GM18508 (cell line): ENCODE measurements around the gene NLGN1.
"Not testable (repeated sequence)": the region's sequence is repeated elsewhere in the genome, so short reads cannot be mapped to it uniquely, and the experiment has no call there.

Experiments used
- ATAC-seq: cut with Tn5 transposase; IDR thresholded peaks from one replicate; pipeline ENCODE4 v1.9.1; 2021; ENCODE audit warnings: moderate number of reproducible peaks; ENCODE audit not compliant: insufficient read depth, unreplicated experiment

NLGN1 gene

DNA sequence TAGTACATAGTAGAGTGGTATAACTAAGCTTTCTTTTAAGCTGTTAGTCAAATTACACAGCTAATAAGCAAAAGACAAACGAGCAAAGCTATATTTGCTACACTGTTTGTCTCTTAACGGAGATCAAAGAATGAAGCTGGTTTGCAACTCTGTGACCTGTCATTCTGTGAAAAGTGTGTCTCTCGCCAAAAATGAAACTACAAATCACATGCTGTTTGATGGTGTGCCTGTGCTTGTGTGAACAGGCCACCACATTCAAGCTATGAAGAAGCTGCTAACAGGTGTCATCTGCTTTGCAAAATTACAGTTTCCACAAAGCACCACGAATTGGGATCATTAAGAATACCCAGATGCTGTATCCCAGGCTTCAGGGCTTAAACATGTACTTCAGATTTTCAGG, 793.8 kb downstream of the NLGN1 start:
- ATAC-seq: no peak

DNA sequence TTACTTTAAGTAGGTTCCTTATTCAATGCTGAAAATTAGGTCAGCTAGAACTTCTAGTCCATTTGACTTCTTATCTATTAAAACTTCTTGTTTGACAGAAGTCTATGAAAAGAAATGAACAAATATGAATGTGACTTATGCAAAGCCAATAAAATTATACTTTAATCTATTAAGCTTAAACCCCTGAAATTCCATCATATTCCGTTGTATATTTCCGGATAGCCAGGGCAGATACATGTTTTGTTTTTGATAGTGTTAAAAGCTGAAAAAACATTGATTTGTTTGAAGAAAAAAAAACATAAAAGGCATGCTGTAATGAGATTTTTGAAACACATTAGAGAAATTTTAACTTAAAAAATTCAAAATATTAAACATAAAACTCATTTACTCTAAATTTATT, 794.4 kb downstream of the NLGN1 start:
- ATAC-seq: no peak

DNA sequence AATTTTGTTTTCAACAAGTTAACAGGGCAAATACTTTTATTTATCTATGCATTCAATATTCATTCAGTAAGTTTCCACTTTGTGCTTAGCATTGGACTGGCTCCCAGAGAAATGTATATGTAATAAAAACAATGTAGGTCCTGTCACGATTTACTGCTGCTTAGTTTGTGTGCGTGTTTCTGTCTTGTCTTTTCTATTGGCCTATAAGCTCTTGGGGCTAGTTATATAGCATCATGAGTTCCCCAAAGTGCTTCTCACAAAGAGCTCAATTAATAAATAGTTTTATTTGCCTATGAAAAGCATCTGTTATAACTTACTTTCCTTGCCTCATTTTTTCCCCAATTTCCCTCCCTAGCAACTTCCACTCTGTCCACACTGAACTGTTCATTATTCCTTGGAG, 794.9 kb downstream of the NLGN1 start:
- ATAC-seq: no peak

DNA sequence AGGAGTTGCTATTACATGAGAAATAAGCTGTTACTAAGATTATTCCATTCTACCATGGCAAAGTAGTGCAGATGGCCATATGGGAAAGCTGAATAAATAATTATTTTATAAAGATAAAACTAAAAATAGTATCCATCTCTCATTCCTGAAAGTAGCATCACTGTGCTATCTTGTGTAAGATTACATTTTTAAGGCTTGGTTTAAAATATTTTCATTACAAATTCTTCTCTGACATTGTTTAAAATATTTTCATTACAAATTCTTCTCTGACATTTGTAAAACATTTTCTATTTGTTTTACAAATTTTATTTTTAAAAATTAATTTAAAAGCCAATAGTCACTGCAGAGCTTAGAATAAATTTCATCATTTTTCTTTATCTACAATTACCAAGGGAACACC, 796.1 kb downstream of the NLGN1 start:
- ATAC-seq: no peak

DNA sequence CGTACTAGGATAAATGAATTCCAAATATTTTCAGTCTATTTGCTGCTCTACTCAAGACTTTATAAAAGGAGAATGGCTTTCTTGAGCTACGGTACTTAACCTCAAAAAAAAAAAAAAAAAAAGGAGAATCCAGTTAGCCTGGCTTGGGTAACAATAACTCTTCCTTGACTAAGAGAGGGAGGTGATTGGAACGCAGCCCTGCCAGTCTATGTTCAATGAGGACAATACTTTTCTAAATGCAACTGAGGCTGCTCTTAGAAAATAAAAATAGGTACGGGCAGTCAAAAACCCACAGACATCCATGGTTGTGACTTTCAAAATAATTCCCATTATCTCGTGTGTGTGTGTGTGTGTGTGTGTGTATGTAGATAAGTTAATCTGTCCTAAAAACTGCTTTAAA, 799.9 kb downstream of the NLGN1 start:
- ATAC-seq: no peak

DNA sequence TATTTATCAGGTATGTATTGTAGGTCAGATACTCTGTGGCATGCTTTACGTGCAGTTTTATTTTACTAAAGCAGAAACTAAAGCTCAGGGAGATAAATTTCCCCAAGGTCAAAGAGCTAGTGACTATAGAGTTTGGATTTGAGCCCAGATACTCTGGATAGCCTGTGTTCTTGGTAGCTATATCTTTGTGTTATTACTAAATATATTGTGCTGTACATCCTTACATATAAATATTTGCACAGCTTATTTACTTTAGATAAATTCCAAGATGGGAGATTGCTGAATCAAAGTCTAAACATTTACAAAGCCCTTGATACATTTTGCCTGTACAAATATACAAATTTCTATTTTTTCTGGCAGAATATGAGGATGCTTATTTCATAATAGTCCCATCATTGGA, 800.7 kb downstream of the NLGN1 start:
- no peak for ATAC-seq

DNA sequence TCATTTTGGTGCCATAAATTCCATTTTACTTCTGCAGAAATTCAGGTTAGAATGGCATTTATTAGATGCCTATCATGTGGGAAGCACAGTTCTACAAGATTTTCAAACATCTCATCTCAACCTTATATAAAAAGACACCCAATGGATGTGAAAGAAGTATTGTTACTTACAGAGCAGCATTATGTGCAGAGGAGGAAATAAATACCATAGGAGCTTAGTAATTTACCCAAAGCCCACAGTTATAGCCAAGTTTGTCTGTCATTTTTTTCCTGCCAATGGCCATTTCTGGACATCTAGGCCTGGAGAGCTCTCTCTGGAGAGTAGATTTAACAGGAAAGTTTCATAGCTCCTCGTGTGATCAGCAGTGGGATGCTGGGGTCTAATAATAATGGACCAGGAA, 802.2 kb downstream of the NLGN1 start:
- no peak for ATAC-seq

DNA sequence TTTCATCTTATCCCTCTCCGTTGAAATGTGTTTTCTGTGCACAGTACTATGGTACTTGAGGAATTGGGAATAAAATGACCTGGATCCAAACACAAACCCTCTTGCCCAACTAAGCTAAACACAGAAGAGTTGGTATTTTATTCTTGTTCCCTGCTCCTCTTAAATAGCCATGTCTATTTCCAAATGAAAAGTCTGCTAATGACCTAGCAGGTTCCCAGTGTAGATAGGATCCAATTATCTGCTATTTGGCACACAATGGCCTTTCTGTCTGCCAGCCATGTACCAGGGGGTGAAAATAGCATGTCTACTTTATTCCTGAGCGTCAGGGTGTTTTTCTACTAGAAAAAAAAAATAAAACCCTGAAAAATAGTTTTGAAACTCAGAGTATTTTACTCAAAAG, 804.6 kb downstream of the NLGN1 start:
- no peak for ATAC-seq

DNA sequence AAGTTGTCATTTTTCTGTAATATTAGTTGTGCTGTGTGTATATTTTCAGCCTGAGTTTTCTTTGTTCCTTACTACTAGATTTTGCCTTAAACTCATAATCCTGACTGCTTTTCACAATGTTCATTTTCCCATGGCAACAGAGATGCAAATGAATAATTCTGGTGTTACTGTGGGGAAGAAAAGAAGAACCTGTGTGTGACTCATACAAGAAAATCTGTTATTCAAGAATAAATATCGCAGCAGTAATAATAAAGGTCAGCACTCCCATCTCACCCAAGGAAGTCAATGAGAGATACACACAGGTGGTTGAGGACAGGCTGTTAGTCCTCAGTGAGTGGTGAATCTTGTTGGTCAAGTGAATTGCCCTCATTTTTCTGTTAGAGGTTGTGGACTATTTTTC, 805.0 kb downstream of the NLGN1 start:
- ATAC-seq: no peak

DNA sequence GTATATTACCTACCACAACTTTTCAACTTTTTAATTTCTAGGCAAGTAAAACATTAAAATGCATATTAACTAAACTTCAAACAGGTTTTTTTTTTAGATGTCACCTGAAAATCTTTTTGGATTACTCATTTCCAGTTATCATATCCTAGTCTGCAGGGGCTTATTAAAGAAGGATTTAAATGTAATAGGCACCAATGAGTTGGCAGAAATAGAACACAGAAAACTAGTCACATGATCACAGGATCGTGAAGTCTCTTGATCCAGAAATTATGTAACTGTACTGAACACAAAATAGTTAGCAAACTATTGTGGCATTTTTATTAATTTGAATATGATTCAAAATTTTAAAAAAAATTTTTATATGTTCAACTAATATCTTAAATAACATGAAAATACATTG, 807.2 kb downstream of the NLGN1 start:
- no peak for ATAC-seq

DNA sequence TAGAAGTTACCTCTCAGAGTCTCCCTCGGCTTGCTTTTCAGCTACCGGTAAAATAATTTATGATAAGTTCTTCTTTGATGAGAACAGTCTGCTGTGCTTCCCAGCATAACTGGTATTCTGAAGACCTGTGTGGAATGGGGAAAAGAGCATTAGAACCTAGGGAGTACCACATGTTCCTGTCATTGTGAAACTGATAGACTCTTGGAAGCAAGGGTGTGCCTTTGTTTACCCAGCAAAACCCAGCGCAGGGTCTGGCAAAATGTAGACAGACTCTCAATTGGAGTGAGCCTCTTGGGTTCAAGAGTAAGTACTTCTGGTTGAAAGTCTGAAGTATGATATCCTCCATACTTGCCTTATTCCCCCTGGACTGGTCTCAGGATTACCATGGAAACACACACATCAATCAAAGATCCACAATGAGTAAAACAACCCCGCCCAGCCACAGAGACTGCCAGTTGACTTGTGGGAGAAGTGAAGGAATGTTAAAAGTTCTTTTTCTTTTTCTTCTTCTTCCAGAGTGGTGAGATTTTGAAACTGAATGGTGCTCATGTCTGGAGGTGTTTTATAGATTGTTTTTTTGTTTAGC, 809.2 kb downstream of the NLGN1 start:
- ATAC-seq: no peak

DNA sequence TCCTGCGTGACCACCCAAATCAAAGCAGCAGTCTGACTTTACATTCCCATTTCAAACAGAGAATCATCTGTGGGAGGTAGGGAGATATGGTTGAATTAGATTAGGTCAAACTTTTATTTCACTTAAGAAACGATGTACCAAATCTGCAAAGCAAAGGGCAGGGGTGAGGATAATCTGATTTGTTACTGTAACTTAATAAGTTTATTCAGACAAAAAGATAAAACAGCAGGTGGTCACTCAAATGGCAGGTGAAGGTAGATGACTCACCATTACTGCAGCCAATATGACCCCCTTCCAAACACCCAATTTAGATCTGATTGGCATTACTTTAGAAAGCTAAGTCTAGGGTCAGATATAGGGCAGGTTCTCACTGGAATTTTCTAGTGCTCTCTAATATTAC, 810.6 kb downstream of the NLGN1 start:
- ATAC-seq: no peak

DNA sequence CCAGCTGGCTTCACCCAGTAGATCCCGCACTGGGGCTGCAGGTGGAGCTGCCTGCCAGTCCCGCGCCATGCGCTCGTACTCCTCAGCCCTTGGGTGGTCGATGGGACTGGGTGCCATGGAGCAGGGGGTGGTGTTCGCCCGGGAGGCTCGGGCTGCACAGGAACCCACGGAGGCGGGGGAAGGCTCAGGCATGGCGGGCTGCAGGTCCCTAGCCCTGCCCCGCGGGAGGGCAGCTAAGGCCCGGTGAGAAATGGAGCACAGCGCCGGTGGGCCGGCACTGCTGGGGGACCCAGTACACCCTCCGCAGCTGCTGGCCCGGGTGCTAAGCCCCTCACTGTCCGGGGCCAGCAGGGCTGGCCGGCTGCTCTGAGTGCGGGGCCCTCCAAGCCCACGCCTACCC, 814.4 kb downstream of the NLGN1 start:
- not testable (repeated sequence) for ATAC-seq

DNA sequence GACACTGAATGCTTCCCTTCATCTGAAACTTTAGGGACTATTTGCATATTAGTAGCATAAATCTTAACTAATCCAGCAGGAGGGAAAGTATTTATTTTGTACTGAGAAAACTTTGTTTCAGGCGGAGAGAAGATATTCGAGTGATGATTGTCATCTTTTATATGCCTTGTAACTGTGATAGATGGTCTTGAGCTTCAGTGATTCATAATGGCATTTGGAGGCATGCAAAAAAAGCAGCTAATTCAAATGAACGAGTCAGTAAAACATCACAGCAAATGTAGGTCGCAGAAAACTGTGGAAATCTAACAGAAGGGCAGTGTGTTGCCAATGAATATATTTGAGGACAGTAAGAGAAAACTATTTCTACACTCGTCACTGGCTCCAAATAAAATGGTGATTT, 817.9 kb downstream of the NLGN1 start:
- no peak for ATAC-seq

DNA sequence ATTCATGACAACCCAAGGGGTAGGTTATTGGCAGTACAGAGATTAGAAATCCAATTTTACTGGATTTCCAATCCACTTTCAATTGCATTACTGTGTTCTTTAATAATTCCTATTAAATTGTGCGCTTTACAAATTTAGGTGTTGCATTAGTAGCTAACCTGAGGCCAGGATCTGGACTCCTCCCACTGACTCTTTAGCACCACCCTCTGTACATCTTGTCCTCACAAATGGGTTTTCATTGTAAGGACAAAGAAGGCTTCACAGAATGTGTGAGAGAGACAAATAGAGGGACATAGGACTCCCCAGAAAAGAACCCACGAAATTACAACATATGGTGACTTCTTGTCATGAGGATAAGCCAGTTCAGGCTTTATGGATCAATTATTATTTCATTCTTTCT, 818.5 kb downstream of the NLGN1 start:
- ATAC-seq: no peak

DNA sequence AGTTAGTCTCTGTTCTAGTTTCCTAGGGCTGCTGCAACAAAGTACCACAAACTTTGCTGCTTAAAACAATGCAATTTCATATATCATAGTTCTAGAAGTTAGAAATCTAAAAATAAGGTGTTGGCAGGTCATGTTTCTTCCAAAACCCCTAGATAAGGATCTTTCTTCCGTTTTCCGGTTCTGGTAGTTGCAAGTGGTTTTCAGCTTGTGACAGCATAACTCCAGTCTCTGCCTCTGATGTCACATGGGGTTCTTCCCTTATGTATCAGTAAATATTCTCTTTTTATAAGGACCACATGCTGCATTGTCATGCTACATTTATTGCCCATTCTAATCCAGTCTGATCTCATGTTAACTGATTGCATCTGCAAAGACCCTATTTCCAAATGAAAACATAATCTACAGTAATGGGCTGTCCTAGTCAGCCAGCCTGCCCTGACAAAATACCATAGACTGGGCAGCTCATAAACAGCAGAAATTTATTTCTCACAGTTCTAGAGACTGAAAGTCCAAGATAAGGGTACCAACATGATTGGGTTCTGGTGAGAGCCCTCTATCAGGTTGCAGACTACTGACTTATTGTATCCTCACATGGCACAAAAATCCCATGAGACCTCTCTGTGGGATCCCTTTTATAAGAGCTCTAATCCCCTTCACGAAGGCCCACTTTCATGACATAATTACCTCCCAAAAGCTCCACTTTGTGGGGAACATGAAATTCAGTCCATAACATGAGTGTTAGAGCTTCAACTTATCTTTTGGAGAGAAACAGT, 819.6 kb downstream of the NLGN1 start:
- no peak for ATAC-seq

DNA sequence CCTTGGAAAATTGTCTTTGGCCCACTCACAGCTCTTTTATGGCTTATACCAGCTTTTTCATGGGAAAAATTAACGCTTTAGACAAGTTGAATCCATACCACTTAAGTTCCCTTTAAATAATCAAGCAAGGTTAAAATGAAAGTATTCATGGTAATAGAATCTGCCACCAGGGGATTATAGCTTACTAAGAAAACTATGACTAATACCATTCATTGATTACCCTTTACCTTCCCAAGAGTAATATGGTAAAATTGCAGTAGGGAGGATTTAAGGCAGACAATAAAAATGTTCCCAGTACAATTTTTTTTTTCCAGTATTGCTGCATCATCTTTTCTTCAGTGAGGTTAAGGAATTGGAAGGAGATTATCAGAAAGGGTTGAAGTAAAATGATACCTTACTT, 820.5 kb downstream of the NLGN1 start:
- ATAC-seq: no peak

DNA sequence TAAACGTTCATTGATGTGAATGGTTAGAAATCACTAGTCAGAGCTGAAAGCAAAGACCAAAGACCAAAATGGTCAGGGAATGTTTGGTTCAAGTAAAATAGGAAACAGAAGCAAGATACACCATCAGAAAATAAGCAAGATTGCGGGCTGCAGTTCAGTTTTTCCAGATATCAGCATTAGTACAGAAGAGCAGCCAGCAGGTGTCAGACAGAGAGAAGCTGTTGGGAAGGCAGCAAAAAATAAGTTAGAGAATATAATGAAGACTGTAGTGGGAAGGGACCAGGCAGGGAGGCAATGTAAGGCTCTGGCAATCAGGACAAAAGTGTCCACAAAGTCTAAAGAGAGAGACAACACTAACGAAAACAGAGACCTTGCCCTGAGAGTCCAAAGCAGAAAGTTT, 822.2 kb downstream of the NLGN1 start:
- ATAC-seq: no peak

DNA sequence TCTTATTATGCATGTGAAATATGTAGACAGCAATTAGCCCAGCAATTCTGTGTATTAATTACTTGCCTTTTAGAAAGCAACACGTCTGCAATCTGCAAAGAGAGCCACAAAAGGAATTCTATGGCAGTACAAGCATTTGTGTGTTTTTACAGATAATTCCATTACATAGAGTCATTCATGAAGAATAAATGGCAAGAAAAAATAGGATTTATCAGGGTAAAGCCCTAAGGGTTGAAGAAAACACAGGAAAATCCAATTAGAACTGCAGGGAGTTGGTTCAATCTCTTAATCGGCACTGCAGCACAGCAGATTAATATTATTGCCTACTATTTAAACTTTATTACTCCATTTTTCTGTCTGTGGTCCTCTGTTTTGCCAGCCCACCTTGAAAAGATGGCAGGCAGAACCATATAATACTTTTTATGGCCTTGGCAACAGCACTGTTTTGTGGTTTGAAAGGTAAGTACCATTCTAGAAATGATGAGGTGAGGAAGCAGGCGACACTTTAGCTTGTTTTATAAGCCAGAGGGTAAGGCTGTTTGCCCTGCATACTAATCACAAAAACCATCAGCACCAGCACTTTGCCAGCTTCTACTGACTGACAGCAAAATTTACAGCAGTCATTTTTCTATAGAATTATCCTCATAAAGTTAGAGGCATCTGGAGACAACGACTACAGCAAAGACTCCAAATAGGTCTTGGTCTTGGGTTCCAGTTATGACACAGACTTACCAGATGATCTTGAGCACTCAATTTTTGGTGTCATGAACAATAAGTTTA, 823.4 kb downstream of the NLGN1 start:
- no peak for ATAC-seq

DNA sequence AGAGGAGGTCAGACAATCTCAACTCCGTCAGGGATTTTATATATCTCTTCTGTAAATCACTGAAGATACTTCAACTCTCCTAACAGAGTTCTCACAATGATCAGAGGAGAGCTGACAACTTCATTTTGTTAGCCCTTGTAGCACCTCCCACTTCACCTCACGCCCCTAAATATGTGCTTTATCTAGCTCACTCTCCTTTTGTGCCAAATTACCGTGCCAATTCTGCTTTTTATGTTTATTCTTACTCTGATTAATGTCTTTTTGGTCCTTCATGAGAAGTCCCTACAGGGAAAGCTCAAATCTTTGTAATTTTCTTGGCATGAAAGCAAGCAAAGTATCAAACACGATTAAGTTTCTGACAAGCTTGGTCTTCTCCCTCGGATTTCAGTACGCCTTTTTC, 825.5 kb downstream of the NLGN1 start:
- no peak for ATAC-seq

DNA sequence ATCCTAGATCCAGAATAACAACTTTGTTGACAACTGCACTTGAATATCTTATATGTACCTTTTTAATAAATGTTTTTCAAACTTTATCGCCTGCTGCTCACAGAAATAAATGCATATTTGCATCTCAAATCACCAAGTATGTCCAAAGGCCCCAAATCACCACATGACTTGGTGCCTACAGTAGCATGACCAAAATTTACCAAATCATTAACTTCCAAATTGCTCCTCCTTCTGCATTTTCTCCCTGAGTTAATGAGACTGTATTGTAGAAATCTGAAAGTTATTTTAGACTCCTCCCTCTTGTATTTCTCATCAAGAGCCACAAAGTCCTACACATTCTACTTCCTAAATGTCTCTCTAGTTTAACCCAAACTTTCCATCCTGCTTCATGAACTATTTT, 826.1 kb downstream of the NLGN1 start:
- ATAC-seq: no peak

DNA sequence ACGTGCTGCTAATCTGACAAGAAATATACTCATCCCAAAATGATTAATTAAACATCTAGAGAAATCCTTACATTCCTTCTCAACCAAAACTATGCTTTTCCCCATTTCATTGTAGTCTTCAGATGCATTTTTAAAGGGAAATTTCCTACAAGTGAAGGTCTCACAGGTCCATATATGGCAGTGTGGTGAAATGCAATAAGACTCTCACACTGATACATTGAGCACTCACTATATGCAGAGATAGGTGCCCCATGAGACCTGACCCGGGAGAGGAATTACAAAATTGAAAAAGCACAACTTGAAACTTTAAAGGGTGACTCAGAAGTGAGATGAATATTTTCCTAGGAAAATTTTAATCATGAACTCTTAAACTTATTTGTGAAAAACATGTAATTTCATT, 832.4 kb downstream of the NLGN1 start:
- ATAC-seq: no peak
